NCI-H1105 treated with DMSO at 0.1 percent for 48 hours (cell line): ENCODE data around the gene P2RX3.

Source experiments
- DNase-seq: peaks from one replicate; lab custom pipeline; 2025; lab: John Stamatoyannopoulos, UW

The P2RX3 gene

DNA sequence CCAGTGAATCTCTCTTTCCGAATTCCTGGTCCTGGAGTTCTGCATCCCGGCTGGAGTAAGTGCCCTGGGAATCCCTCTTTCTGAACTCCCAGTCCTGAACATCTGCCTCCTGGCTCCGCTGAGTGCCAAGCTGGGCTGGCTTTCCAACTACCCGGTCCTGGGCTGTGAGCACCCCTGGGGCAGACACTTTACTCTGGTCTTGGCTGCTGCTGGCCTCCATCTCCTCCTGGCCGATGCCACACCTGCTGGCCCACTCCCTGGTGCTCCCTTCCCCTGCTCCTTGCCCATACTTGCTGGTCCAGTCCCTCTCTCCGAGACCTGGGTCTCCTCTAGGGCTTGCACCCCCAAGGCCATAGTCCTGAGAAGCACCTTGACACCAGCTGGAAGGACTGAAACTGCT is 28.1 kb upstream of the P2RX3 start:
- DNase-seq, result no peak

DNA sequence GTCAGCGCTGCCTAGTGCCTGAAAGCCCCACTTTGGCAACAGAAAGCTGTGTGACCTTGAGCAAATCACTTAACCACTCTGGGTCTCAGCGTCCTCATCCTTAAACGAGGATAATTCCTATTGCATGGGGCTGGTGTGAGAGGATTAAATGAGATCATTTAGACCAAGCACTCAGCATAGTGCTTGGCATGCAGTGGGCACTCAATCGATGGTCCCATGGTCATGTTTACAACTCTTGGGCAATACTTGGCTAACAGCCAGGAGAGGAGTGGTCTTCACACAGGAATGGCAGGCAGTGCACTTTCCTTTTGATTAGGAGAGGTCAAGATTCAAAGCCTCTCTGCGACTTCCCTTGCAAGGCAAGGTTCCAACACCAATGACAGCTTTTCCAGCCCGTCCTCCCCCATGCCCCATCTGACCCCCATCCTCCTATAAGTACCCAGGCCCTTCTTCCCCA is 27.5 kb upstream of the P2RX3 start:
- DNase-seq, result peak; percentile 39

DNA sequence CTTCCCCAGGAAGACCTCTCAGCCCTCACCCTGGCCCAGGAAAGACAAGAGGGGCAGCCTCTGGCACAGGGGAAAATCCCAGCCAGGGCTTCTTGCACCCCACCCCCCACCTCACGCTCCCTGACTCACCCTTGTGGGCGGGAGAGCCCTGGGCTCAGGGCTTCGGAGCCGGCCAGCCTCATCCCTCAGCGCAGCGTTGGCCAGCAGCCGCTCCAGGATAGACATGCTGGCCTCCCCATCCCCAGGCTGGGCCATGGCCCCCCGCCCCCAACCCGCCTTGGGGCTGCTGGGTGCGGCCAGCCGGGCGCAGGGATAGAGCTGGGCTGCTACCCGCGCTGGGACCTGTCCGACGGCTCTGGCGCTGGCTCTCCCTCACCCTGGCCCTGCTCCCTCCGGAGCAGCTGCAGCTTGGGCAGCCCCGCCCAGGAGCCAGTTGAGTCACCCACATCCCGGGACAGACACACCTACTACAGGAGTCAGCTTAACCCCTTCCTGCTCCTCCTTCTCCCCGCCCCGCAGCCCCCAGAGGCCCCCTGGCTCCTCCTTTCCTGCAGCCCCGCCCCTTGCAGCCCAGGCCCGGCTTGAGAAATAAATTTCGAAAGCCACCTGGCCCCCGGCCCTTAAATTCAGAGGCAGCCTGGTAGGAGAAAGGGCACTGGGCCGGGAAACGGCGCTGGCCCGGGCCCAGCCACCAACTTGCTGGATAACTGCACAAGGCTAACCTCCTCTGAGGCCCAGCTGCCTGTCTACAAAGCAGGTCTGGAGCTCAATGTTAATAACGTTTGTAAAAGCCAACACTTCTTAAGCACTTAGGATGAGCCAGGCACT is 26.8 kb upstream of the P2RX3 start:
- DNase-seq, result peak; percentile 56

DNA sequence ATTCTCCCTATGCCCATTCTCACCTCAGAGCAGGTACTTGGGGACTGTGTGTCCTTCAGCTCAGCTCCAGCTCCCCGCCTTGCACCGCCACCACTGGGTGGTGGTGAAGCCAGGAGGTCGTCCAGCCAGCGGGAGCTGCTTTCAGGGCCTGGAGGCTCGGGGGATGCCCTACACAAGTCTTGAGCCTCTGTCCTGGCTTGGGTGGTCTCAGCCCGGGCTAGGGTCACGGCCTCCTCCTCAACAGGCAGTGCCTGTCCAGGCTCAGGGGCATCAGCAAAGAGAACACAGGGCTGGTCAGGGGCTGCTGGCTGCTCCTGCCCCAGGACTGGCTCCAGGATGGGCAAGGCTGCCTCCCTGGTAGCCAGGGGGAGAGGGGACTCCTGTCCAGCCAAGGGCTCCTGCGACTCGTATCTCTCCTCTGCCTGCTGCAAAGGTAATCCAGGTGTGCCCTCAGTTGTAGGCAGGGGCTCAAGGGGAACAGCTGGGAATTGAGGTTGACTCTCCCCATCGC is 25.6 kb upstream of the P2RX3 start:
- DNase-seq, result no peak

DNA sequence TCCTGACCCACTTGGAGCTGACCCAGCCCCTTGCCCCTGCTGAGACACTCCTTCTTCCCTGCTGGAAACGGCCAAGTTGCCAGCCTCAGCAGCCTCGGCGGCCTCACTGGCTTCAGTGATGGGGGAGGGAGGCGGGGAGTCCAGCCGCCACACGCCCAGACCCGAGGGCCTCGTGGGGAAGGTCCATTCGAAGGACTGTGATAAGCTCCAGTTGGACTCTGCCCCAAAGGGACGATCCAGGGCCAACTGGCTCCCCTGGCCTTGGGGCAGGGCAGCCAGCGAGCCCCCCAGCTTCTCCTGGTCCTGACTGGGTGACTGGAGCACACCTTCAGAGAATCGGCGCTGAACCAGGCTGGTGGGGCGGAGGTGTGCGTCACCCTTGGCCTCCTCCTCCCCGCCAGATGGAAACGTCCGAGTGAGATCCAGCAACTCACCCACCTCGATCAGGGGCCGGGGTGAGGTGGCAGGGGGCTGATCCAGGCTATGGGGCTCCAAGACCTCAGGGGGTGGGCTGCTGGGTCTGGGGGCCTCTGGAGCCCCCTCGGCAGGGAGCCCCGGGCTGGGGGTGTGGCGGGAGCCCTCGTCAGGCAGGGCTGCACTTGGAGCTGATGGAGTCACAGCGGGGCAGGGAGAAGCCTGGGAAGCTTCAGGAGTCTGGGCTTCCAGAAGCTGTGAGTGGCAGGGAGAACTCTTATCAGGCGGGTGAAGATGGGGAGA is 24.9 kb upstream of the P2RX3 start:
- DNase-seq, result no peak

DNA sequence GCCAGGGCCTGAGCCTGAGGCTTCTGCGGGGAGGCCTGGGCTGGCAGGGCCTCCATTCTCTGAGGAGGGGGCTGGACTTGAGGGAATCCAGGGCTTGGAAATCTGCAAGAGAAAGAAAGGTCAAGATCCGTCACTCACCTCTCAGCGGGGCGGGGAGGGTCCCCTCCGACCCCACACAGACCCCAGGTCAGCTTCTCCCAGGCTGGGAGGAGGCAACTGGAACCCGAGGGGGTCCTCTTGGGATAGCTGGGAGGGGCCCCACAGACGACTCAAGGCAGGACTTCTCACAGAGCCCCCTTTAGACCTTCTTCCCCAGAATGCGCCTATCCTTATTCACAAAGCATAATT is 24.4 kb upstream of the P2RX3 start:
- DNase-seq, result no peak

DNA sequence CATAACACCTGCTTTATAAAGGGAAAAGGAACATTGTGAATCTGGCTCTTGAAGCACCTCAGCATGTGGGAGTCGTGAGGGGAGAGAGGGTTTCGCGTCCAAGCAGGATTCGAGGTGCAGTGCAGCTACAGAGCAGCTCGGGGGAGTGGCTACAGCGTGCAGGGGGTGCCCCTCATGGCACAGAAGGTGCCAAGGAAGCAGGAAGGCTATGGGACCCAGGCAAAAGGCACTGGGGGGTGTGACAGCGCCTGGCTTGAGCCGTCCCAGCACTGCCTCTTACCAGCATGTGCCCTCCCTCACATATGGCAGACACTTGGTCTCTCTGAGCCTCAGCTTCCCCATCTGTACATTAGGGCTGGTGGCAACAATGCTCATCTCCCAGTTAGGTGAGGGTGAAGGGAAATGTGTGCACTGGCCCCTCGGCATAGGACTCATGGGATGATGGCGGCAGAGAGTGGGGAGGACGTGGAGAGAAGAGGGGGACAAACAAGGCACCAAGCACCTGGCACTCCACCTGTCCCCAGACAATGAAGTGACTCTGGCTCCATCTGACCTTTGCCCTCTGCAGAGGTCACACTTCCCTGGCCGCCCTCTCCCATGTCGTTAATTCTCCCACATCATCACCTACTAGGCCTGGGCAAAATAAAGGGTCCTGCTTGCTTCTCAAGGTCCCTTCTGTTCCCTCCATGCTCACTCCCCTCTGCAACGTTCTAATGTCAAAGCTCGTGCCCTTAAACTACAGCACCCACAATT is 23.8 kb upstream of the P2RX3 start:
- DNase-seq, result no peak

DNA sequence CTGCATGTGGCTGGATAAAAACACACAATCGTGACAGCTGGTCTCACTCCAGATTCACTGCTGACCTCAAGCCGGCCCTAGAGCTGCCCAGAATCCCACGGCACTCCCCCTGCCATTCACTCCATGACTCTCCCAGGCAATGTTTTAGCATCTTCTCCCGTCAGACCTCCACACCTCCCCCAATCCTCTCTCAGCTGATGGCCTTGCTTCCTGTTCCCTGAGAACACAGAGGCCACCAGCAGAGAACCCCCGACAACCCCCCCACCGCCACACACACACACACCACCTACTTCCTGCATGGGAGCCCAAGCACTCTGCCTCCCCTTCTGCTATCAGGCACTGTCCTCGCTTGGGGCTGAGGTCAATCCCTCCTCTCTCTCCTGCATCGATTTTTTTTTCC is 22.7 kb upstream of the P2RX3 start:
- DNase-seq, result no peak

DNA sequence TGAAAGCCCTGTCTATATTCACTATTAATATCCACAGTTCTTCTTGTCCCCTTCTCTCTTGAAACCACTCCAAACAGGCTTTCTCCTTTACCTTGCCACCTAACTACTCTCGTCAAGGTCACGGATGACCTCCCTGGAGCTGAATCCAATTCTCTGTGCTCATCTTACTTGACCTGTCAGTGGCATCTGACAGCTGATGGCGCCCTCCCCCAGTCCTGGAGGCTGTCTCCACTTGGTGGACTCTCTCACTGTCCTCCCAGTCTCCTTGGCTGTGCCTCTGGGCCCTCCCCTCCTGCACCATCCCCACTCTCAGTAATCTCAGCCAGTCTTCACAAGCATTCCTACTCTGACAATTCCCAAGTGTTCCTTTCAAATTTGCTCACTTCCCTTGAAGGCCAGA is 22.1 kb upstream of the P2RX3 start:
- DNase-seq, result no peak

DNA sequence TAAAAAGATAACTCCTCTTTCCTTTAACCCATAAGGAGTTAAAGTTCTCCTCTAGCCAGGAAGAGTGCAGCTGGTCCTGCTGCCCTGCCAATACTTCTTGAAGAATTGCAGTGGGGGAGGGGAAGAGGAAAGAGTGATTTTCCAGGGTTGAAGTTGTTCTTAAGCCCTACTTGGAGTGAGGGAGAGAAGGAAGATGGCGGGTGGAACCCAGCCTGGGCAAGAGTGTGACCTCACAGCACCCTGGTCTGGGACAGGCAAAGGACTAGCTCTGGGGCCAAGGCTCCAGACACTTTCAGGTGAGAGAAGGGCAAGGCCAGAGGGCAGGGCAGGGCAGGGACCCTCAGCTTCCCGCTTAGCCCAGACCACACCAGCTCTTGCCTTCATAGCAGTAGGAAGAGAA is 20.0 kb upstream of the P2RX3 start:
- no peak for DNase-seq

DNA sequence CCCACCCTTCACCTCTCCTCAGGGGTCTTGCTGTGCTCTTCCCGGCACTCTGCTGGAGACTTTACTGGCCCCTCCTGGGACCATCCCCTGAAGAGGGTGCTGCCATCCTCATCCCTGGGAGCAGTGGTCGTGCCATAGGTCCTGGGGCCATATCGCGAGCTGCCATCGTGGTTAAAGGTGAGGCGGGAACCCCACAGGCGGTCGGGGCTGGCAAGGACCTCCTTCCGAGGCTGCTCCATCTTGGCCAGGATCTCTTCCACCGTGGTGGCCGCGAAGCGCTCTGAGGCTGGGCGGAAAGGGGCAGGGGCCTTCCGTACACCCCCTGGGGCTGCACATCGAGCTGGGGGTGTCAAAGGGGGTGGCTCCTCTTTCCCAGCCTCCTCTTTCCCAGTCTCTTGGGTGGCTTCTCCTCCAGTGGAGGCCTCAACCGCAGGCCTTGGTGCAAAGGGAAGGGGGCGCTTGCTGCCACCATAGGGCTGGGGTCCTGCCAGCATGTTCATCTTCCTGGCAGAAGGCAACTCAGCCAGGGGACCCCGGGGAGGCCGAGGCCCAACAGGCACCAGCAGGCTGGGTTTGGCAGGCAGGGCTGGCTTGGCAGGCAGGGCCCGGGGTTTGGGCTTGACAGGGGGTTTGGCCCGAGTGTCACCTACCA is 18.0 kb upstream of the P2RX3 start:
- DNase-seq, result no peak

DNA sequence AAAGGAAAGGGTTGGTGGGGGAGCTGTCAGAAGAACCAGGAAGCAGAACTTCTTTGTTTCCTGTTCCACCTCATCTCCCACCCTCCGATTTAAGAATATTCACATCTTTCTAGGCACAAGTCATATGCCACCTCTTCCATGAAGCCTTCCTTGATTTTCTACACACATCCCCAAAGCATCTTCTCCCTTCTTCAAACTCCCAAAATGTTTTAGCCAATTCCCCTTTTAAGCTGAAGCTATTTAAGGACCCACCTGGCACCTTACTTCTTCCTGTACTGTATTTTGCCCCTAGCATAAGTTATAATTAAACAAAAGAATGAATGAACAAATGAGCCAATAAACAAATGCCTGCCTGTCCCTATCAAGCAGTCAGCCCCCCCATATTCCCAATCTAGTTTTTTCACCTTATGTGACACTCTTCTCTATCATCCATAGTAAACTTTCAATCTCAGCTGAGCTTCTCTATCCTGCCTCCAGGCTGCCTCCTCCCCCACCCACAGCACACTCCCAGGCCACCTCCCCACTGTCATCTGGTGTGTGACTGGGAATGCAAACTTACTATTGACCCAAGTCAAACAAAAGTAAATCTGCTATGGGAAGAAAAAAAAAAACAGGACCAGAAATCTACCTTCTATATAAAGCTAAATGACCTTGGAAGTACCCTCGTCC is 17.3 kb upstream of the P2RX3 start:
- no peak for DNase-seq

DNA sequence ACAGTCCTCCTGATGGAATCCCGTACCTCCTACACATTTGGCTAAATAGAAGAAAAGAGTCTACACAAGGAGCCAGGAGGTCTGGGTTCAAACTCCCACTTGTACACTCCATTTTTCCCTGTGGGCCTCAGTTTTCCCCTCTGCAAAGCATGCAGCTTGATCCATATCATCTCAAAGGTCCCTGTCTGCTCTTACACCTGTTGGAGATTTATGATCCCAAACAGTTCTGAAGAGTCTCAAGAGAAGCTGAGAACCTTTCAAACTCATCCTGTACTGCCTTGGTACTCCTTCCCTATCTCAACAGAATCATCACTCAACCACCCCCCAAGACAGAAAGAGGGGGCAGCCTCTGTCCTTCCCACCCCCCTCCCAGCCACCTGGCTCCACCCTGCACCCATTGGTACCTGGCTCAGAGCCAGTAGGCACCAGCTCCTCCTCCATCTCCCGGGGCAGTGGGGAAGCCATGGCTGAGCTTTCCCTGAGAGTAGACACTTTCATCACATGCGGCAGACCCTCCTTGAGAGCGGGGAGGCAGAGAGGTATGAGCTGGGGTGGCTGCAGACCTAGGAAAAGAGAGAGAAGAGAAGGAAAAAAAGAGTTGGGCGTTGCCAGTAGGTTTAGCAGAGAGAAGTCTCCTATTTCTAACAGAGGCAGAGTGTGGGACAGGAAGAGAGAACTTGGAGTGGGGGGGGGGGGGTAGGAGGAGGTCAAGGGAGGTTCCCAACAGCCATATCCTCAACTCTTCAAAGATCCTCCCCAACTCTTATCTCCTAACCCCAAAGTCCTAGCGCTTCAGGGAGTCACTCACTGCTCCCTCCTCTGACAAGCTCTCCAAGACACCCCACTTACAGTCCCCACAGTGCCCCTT is 16.5 kb upstream of the P2RX3 start:
- DNase-seq, result peak; percentile 6

DNA sequence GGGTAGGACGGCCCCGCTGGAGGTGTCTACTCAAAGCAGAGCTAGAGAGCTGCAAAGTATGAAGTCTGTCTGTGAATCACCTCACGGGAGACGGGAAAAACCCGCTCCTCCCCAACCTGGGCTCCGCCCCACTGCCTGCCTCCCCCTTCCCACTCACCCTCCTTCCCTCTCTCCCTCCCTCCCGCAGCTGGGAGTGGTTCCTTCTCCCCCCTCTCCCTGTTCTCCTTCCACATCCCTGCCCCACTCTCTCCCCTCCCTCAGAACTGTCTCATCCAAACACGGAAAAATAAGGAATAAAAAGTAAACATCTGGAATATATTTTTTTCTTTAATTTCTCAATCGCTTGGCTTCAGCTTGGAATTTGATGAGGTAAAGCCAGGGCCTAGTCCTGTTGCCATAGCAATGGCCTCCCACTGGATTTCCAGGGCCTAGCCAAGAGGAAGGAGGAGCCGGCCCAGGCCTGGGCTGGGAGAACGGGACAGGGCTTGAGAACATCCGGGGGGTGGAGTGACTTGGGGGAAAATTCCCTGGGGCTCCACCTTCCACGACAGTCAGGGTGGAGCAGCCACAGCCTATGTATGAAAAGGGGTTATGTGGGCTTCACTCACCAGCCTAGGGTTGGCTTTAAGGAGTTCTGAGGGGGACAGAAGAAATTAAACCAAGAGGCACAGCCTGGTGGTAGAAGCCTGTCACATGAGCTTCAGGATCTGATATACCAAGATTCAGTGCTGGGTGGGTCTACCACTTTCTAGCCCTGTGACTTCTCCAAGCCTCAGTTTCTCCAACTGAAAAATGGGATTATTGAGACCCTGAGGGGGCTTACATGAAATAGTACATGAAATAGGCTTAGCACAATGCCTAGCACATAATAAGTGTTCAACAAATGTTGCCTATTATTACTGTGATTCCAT is 15.6 kb upstream of the P2RX3 start:
- no peak for DNase-seq

DNA sequence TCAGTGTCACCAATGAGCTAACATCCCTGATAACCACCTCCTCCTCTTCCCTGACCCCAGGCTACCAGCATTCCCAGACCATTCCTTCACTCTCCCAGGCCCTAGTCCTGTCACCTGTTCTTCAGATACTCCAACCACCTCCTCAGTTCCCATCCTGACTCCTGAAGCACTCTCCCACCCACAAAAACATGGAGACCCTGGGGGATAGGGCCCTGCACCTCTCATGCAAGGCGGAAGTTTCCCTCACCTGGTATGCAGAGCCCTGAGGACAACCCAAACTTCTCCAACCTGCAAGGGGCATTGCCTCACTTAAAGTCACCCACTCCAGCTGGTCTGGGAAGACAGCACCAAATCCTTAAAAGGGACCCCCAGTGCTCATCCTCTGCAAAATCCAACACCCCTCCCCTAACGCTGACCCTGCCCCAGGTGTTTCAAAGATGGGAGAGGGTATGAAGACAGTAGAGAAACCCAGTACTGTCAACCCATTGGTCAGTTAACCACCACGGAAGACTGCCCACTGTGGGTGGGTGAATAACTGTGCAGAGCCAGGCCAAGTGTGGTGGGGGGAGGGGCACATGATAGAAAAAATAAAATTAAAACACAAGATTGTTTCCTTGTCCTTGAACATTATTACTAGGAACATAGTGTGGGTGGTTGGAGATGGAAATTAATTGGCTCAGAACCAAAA is 14.8 kb upstream of the P2RX3 start:
- no peak for DNase-seq

DNA sequence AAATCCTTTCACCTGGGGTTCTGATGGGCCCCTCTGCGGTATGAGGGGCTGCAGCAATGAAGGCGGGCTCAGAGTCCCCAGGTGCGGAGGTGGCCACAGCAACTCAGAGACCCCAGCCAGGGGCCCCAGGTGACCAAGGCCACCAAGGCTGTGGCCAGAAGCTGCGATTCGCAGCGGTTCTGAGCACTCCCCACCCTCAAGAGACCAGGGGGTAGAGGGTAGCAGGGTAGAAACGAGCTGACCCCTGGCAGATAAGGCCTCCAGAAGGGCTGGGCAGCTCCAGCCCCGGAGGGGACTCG is 14.3 kb upstream of the P2RX3 start:
- no peak for DNase-seq

DNA sequence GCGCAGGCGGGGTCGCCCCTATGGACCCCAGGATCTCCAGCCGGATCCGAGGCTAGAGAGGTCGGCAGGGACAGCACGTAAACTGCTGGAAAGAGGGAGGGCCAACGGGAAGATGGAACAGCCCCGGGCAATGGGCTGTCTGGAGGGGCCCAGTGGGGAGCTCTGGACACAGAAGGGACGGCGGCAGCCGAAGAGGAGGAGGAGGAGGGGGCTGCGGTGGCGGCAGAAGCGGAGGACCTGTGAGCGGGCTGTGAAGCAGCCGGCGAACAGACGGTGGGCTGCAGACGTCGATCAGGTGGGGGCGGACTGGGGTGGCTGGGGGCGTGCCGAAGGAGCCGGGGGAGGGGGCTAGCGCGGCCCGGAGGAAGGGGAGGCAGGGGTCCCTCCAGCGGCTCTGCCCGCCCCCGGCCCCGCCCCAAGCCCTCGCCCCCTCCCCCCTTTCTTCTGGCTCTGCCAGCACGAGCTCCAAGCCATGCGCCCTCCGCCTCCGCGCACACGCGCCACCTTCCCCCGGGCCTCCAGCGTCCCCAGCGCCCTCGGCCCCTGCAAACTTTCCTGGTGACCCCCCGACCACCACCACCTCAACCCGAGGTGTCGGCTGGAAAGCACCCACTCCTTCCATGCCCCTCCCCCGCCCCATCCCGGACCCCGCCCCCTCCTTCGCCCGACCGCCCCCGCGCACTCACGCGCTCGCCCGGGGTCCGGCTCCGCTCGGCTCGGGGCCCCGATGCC is 13.8 kb upstream of the P2RX3 start:
- peak; percentile 51 for DNase-seq
